ENCODE results near the gene BTN3A1.

DNA sequence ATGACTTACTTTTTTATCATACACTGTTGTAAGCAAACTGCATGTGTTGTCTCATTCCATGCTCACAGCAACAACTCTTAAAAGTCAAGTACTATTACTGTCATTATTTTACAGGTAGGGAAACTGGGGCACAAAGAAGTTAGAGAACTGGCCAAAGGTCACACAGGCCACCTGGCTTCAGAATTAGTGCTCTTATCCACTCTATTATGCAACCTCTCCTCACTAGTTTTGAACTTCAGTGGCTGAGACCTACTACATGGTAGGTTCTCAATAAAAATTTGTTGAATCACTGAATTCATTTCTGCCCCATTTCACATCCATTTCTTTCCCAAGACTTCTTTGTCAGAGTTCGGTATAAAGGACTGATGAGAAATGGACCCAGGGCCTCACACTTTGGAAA is 35.9 kb downstream of the BTN3A1 start:
- TF ChIP-seq, protein P1, sequence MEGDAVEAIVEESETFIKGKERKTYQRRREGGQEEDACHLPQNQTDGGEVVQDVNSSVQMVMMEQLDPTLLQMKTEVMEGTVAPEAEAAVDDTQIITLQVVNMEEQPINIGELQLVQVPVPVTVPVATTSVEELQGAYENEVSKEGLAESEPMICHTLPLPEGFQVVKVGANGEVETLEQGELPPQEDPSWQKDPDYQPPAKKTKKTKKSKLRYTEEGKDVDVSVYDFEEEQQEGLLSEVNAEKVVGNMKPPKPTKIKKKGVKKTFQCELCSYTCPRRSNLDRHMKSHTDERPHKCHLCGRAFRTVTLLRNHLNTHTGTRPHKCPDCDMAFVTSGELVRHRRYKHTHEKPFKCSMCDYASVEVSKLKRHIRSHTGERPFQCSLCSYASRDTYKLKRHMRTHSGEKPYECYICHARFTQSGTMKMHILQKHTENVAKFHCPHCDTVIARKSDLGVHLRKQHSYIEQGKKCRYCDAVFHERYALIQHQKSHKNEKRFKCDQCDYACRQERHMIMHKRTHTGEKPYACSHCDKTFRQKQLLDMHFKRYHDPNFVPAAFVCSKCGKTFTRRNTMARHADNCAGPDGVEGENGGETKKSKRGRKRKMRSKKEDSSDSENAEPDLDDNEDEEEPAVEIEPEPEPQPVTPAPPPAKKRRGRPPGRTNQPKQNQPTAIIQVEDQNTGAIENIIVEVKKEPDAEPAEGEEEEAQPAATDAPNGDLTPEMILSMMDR (conservative IDR thresholded peaks at IDR 0.05; ENCODE audit: low read depth, low read length), result no peak
- TF ChIP-seq EZH2 (IDR thresholded peaks at IDR 0.05; ENCODE audit: low read length, unreplicated experiment), result no peak
- no peak for TF ChIP-seq EZH2phosphoT487 (IDR thresholded peaks at IDR 0.05; ENCODE audit: borderline replicate concordance, low read length)
